ENCODE data around the gene PITPNC1.
"Not testable (repeated sequence)": the region's sequence is repeated elsewhere in the genome, so short reads cannot be mapped to it uniquely, and the experiment has no call there.

PITPNC1 gene

GRCh38 chr17:67606896-67607604, 230.0 kb downstream of the PITPNC1 start:
- in situ Hi-C loops (cut with MboI; ENCODE audit: low sequenced_read_pairs) = no loop called here

- in situ Hi-C loops (cut with MboI; ENCODE audit: low sequenced_read_pairs) = no loop called here
Observed at GRCh38 chr17:67610061-67610460, 233.0 kb downstream of the PITPNC1 start.

- in situ Hi-C loops (cut with MboI; ENCODE audit: low sequenced_read_pairs) = no loop called here
Observed at GRCh38 chr17:67613961-67614360, 236.9 kb downstream of the PITPNC1 start.

GRCh38 chr17:67615011-67615561, 238.0 kb downstream of the PITPNC1 start:
- in situ Hi-C loops (cut with MboI; ENCODE audit: low sequenced_read_pairs) = no loop called here

- in situ Hi-C loops (cut with MboI; ENCODE audit: low sequenced_read_pairs) = no loop called here
Observed at GRCh38 chr17:67615736-67616135, 238.7 kb downstream of the PITPNC1 start.

- in situ Hi-C loops (cut with MboI; ENCODE audit: low sequenced_read_pairs) = no loop called here
Observed at GRCh38 chr17:67617304-67617899, 240.3 kb downstream of the PITPNC1 start.

- in situ Hi-C loops (cut with MboI; ENCODE audit: low sequenced_read_pairs) = no loop called here
Observed at GRCh38 chr17:67619555-67619954, 242.5 kb downstream of the PITPNC1 start.

- in situ Hi-C loops (cut with MboI; ENCODE audit: low sequenced_read_pairs) = no loop called here
Observed at GRCh38 chr17:67620088-67620487, 243.0 kb downstream of the PITPNC1 start.

- in situ Hi-C loops (cut with MboI; ENCODE audit: low sequenced_read_pairs) = no loop called here
Observed at GRCh38 chr17:67620636-67621035, 243.6 kb downstream of the PITPNC1 start.

GRCh38 chr17:67623767-67624166, 246.7 kb downstream of the PITPNC1 start:
- in situ Hi-C loops (cut with MboI; ENCODE audit: low sequenced_read_pairs) = no loop called here

GRCh38 chr17:67624886-67625656, 248.0 kb downstream of the PITPNC1 start:
- in situ Hi-C loops (cut with MboI; ENCODE audit: low sequenced_read_pairs) = no loop called here

GRCh38 chr17:67625971-67626370, 248.9 kb downstream of the PITPNC1 start:
- in situ Hi-C loops (cut with MboI; ENCODE audit: low sequenced_read_pairs) = no loop called here

- in situ Hi-C loops (cut with MboI; ENCODE audit: low sequenced_read_pairs) = no loop called here
Observed at GRCh38 chr17:67628580-67629013, 251.5 kb downstream of the PITPNC1 start.

- in situ Hi-C loops (cut with MboI; ENCODE audit: low sequenced_read_pairs) = no loop called here
Observed at GRCh38 chr17:67629971-67630320, 252.9 kb downstream of the PITPNC1 start.

GRCh38 chr17:67630836-67631235, 253.8 kb downstream of the PITPNC1 start:
- in situ Hi-C loops (cut with MboI; ENCODE audit: low sequenced_read_pairs) = not testable (repeated sequence)

GRCh38 chr17:67632141-67632540, 255.1 kb downstream of the PITPNC1 start:
- in situ Hi-C loops (cut with MboI; ENCODE audit: low sequenced_read_pairs) = no loop called here

- in situ Hi-C loops (cut with MboI; ENCODE audit: low sequenced_read_pairs) = no loop called here
Observed at GRCh38 chr17:67633751-67634211, 256.7 kb downstream of the PITPNC1 start.

- in situ Hi-C loops (cut with MboI; ENCODE audit: low sequenced_read_pairs) = no loop called here
Observed at GRCh38 chr17:67635681-67636080, 258.6 kb downstream of the PITPNC1 start.

GRCh38 chr17:67636312-67636711, 259.2 kb downstream of the PITPNC1 start:
- in situ Hi-C loops (cut with MboI; ENCODE audit: low sequenced_read_pairs) = no loop called here

- in situ Hi-C loops (cut with MboI; ENCODE audit: low sequenced_read_pairs) = no loop called here
Observed at GRCh38 chr17:67636834-67637520, 259.9 kb downstream of the PITPNC1 start.

Data from HL-60/S4 treated with phorbol 12-myristate 13-acetate at 8.2 ng/mL for 4 days and 3 days (cell line).